HEK293T (cell line): Measurements from ENCODE around the gene PRAC1.
A peak's percentile ranks its signal among the peaks of the same experiment; 100 is the strongest.

Experiments used
- CTCF ChIA-PET: fragments of 350-600 bp; formaldehyde crosslinking; extraction: SDS; loops from one replicate; lab custom pipeline; 2021; ENCODE audit warnings: antibody characterized with exemption, inconsistent platforms; lab: Yijun Ruan, JAX
- POLR2A ChIA-PET: fragments of 350-600 bp; formaldehyde crosslinking; extraction: SDS; loops from one replicate; lab custom pipeline; 2020; ENCODE audit warnings: antibody characterized with exemption, inconsistent platforms; lab: Yijun Ruan, JAX
- DNase-seq: peaks from one replicate; pipeline ENCODE4 v3.0.0; 2012; ENCODE audit warnings: mixed read lengths; ENCODE audit errors: extremely low spot score
- ARNT ChIP-seq: fragments of 450-650 bp; IDR thresholded peaks from 2 replicates; pipeline ENCODE4 v1.6.1; 2017; ENCODE audit warnings: mild to moderate bottlenecking
- BHLHE40 ChIP-seq: fragments of 450-650 bp; IDR thresholded peaks from 2 replicates; pipeline ENCODE4 v1.6.1; 2016; ENCODE audit warnings: mild to moderate bottlenecking, moderate library complexity, borderline replicate concordance
- CTBP1 ChIP-seq: fragments of 450-650 bp; IDR thresholded peaks from 2 replicates; pipeline ENCODE4 v1.6.1; 2016; ENCODE audit warnings: borderline replicate concordance
- ELF4 ChIP-seq: fragments of 450-650 bp; IDR thresholded peaks from 2 replicates; pipeline ENCODE4 v1.6.1; 2017; ENCODE audit warnings: antibody characterized with exemption
- FOXA1 ChIP-seq: fragments of 450-650 bp; IDR thresholded peaks from 2 replicates; pipeline ENCODE4 v1.6.1; 2016; ENCODE audit warnings: mild to moderate bottlenecking
- FOXK2 ChIP-seq: fragments of 450-650 bp; IDR thresholded peaks from 2 replicates; pipeline ENCODE4 v1.6.1; 2016; ENCODE audit warnings: mild to moderate bottlenecking
- FOXM1 ChIP-seq: fragments of 450-650 bp; IDR thresholded peaks from 2 replicates; pipeline ENCODE4 v1.6.1; 2017; ENCODE audit warnings: mild to moderate bottlenecking, borderline replicate concordance
- HDGF ChIP-seq: fragments of 450-650 bp; IDR thresholded peaks from 2 replicates; pipeline ENCODE4 v1.6.1; 2017; ENCODE audit warnings: antibody characterized with exemption, borderline replicate concordance
- L3MBTL2 ChIP-seq: fragments of 450-650 bp; conservative IDR thresholded peaks from 2 replicates; pipeline ENCODE4 v1.6.1; 2016; ENCODE audit warnings: mild to moderate bottlenecking
- LEF1 ChIP-seq: fragments of 450-650 bp; IDR thresholded peaks from 2 replicates; pipeline ENCODE4 v1.6.1; 2017; ENCODE audit warnings: mild to moderate bottlenecking, borderline replicate concordance
- NFRKB ChIP-seq: fragments of 450-650 bp; IDR thresholded peaks from 2 replicates; pipeline ENCODE4 v1.6.1; 2016; ENCODE audit warnings: mild to moderate bottlenecking, moderate library complexity
- PKNOX1 ChIP-seq: fragments of 450-650 bp; IDR thresholded peaks from 2 replicates; pipeline ENCODE4 v1.6.1; 2016
- SP1 ChIP-seq: fragments of 450-650 bp; IDR thresholded peaks from 2 replicates; pipeline ENCODE4 v1.6.1; 2017
- SUZ12 ChIP-seq: fragments of 450-650 bp; IDR thresholded peaks from 2 replicates; pipeline ENCODE4 v1.6.1; 2016; ENCODE audit warnings: mild to moderate bottlenecking
- TARDBP ChIP-seq: fragments of 450-650 bp; IDR thresholded peaks from 2 replicates; pipeline ENCODE4 v1.6.1; 2016
- ZNF384 ChIP-seq: fragments of 450-650 bp; IDR thresholded peaks from 2 replicates; pipeline ENCODE4 v1.6.1; 2016

The PRAC1 gene

GRCh38 chr17:48721009-48721402, 1.3 kb downstream of the PRAC1 start:
- DNase-seq, result no peak
- ChIA-PET POLR2A (interaction anchor here (1.2 to 4.9 kb wide), 2 partner anchors 8 to 43 kb away, joined by 3 to 58 read pairs; partner anchors contain the start of gene HOXB13), CTCF (interaction anchor here (1.1 kb wide), 1 partner anchor 17 kb away, joined by 4 read pairs; no protein-coding TSS in a partner anchor)
- TF ChIP-seq SP1 (no peak), ELF4 (no peak), FOXM1 (no peak), SUZ12 (no peak), PKNOX1 (no peak), ZNF384 (no peak), ARNT (no peak), LEF1 (no peak), NFRKB (no peak), CTBP1 (no peak), HDGF (no peak), FOXA1 (no peak), BHLHE40 (no peak)

DNA sequence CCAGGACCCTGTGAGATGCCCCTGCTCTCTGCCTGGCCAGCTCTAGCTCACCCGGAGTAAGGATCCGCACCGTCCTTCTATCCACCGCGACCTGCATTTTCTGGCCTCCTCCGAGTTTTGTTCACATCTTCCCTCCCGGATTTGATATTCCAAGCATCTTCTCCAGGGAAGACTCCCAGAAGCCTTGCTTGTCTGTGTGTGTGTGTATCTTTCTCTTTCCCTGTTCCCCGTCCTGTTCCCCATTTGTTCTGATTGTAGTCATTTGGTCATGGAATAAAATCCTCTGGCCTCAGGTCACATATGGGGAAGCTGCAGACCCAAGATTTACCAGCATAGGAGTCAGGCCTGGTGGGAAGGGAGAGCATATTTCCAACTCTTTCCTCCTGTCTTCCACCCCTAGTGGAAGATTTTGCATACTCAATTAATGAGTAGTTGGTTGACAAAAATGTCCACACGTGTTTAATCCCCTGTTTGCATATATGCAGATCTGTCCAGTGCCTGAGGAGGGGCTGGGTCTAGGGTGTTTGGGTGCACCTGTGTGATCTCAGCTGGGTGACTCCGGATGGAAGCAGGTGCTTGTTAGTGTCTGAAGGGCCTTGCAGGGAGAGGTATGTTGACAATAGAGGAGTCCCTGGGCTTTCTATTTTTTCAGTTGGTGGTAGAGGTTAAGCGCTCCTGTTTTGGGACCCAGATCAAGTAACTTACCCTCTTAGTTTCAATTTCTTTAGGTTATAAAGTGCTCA, 1.9 kb downstream of the PRAC1 start:
- DNase-seq, result no peak
- TF ChIP-seq ARNT (no peak), HDGF (no peak), FOXM1 (no peak), CTBP1 (no peak), BHLHE40 (no peak), L3MBTL2 (no peak)
- ChIA-PET POLR2A (interaction anchor here (0.7 to 4.9 kb wide), 8 partner anchors 8 to 779 kb away, joined by 3 to 58 read pairs (median 3); partner anchors contain the start of genes HOXB13 and PNPO), CTCF (interaction anchor here (0.6 to 1.7 kb wide), 4 partner anchors 16 to 70 kb away, joined by 3 to 6 read pairs (median 4); no protein-coding TSS in a partner anchor)

DNA sequence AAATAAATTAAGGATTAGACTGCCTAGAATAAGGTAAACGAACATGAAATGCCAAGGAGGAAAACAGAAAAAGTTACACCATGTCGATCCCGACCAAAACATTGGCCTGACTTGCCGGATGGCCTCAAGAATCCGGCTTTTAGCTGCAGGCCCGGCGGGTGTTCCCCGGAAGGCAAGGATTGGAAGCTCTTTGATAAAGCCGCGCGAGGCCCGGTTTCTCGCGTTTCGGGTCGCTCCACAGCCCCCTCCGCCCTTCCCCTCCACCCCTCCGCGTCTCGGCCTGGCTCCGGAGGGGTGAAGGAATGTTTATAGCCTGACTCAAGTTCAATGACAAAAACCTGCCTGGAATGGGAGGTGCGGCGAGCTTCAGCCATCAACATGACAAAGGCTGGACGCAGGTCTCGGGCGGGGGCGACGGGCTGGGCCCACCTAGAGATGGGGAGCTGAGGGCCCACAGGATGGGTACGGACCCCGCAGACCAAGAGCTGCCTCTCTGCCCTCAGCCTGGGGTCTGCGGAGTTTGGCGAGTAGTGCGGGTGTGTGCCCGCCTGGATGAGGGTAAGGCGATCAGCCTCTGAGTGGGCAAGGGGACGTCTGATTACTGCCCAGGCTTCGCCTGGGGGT, 2.6 kb downstream of the PRAC1 start:
- DNase-seq, result peak; percentile 40
- TF ChIP-seq TARDBP, result no peak
- TF ChIP-seq FOXM1, result no peak
- no peak for TF ChIP-seq NFRKB
- TF ChIP-seq PKNOX1, result no peak
- TF ChIP-seq FOXK2, result no peak
- TF ChIP-seq ELF4, result no peak
- TF ChIP-seq BHLHE40, result no peak
- TF ChIP-seq CTBP1, result no peak
- no peak for TF ChIP-seq ARNT
- TF ChIP-seq SUZ12, result no peak
- TF ChIP-seq HDGF, result no peak
- TF ChIP-seq ZNF384, result no peak
- no peak for TF ChIP-seq LEF1
- TF ChIP-seq FOXA1, result no peak
- TF ChIP-seq SP1, result no peak
- TF ChIP-seq L3MBTL2, result no peak
- ChIA-PET CTCF (interaction anchor here (0.6 to 1.7 kb wide), 5 partner anchors 9 to 165 kb away, joined by 3 to 6 read pairs (median 4); partner anchors contain the start of gene HOXB13), POLR2A (interaction anchor here (0.6 to 4.9 kb wide), 11 partner anchors 9 to 778 kb away, joined by 3 to 58 read pairs (median 3); partner anchors contain the start of genes HOXB13 and PNPO)

GRCh38 chr17:48718761-48719641, 3.3 kb downstream of the PRAC1 start:
- CTCF ChIA-PET, result interaction anchor here (0.8 to 2.7 kb wide), 5 partner anchors 9 to 166 kb away, joined by 3 to 11 read pairs (median 5); partner anchors contain the start of gene HOXB13
- POLR2A ChIA-PET, result interaction anchor here (0.6 to 4.9 kb wide), 15 partner anchors 8 to 778 kb away, joined by 3 to 58 read pairs (median 3); partner anchors contain the start of genes HOXB13 and PNPO
- no peak for DNase-seq
- no peak for TF ChIP-seq CTBP1
- TF ChIP-seq TARDBP, result no peak
- no peak for TF ChIP-seq PKNOX1
- TF ChIP-seq BHLHE40, result no peak

DNA sequence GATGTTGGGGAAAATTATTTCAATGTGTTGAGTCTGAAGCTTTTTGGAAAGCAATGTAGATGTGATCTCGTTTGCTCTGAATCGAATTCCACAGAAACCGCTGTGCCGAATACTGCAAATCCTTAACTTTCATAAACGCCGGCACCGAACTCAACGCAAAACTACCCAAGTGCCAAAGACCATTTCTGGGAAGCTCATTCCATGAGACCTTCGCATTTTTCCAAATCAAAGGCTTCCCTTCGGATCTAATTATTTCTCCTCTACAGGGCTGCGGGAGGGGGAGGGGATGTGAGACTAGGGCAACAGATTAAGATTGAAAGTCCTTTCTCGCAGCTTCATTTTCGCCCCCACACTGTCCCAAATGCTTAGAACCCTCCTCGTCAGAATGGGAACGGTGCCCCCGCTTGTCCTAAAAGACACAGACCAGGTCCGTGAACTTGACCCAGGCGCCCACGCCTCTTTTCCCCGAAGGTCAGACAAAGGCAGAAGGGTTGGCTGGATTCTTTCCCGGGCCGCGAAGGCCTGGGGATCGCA, 4.0 kb downstream of the PRAC1 start:
- POLR2A ChIA-PET, result interaction anchor here (0.6 to 4.9 kb wide), 12 partner anchors 8 to 210 kb away, joined by 3 to 58 read pairs (median 3); partner anchors contain the start of genes ATP5MC1 and HOXB13
- DNase-seq, result no peak
- TF ChIP-seq FOXA1 (no peak), ZNF384 (no peak; the same call in 1 of the 2 replicates), HDGF (no peak), L3MBTL2 (no peak), ARNT (no peak), SP1 (no peak), BHLHE40 (no peak), NFRKB (no peak), TARDBP (no peak)
- CTCF ChIA-PET, result interaction anchor here (1.5 to 2.7 kb wide), 2 partner anchors 39 to 47 kb away, joined by 3 to 11 read pairs; no protein-coding TSS in a partner anchor
